GM19467 (cell line): ENCODE data around the gene TJP1.
"Not testable (repeated sequence)": the region's sequence is repeated elsewhere in the genome, so short reads cannot be mapped to it uniquely, and the experiment has no call there.

Experiments used
- ATAC-seq: cut with Tn5 transposase; IDR thresholded peaks from one replicate; pipeline ENCODE4 v1.9.1; 2021; ENCODE audit warnings: mild to moderate bottlenecking, moderate library complexity; ENCODE audit not compliant: unreplicated experiment

TJP1 gene

GRCh38 chr15:29840054-29840453, 17.8 kb upstream of the TJP1 start:
- ATAC-seq: no peak

GRCh38 chr15:29838352-29839010, 16.2 kb upstream of the TJP1 start:
- ATAC-seq: no peak

GRCh38 chr15:29835301-29835700, 13.0 kb upstream of the TJP1 start:
- no peak for ATAC-seq

- ATAC-seq: no peak
Observed at GRCh38 chr15:29832709-29833108, 10.4 kb upstream of the TJP1 start.

- no peak for ATAC-seq
Observed at GRCh38 chr15:29826908-29827820, 4.9 kb upstream of the TJP1 start.

GRCh38 chr15:29825227-29825626, 3.0 kb upstream of the TJP1 start:
- ATAC-seq: no peak

GRCh38 chr15:29822684-29823459, 604 bp upstream of the TJP1 start:
- no peak for ATAC-seq

GRCh38 chr15:29821416-29822099, 710 bp downstream of the TJP1 start:
- ATAC-seq: no peak

- ATAC-seq: no peak
Observed at GRCh38 chr15:29820394-29821154, 1.7 kb downstream of the TJP1 start.

- ATAC-seq: no peak
Observed at GRCh38 chr15:29819979-29820378, 2.3 kb downstream of the TJP1 start.

GRCh38 chr15:29818141-29818540, 4.1 kb downstream of the TJP1 start:
- no peak for ATAC-seq

GRCh38 chr15:29817455-29817854, 4.8 kb downstream of the TJP1 start:
- not testable (repeated sequence) for ATAC-seq

- ATAC-seq: no peak
Observed at GRCh38 chr15:29815000-29815710, 7.1 kb downstream of the TJP1 start.

GRCh38 chr15:29813009-29813408, 9.3 kb downstream of the TJP1 start:
- ATAC-seq: no peak

- ATAC-seq: no peak
Observed at GRCh38 chr15:29812384-29812694, 9.9 kb downstream of the TJP1 start.

- ATAC-seq: no peak
Observed at GRCh38 chr15:29811691-29812383, 10.4 kb downstream of the TJP1 start.

- ATAC-seq: no peak
Observed at GRCh38 chr15:29805708-29806104, 16.6 kb downstream of the TJP1 start.

- ATAC-seq: no peak
Observed at GRCh38 chr15:29805043-29805707, 17.1 kb downstream of the TJP1 start.

- no peak for ATAC-seq
Observed at GRCh38 chr15:29802411-29802810, 19.9 kb downstream of the TJP1 start.
